H9 (cell line): ENCODE data around the gene AKAP11. TPM values are rescaled to one million over a fixed set of nuclear protein-coding genes. Genes with fewer than 3 reads are reported as not detected.

Experiments
- DNase-seq: peaks from one replicate; pipeline ENCODE4 v3.0.0-alpha.2; 2017
- H2AFZ ChIP-seq: one replicate; pipeline ENCODE4 v1.6.1; 2013; ENCODE audit warnings: mild to moderate bottlenecking, low read length, control low read depth, moderate library complexity
- H2AK5ac ChIP-seq: 2 replicates; pipeline ENCODE4 v1.6.1; 2013; ENCODE audit warnings: low read length, control low read depth, mixed read lengths; ENCODE audit not compliant: insufficient read length
- H2BK120ac ChIP-seq: one replicate; pipeline ENCODE4 v1.6.1; 2013; ENCODE audit warnings: low read depth, mild to moderate bottlenecking, low read length, control low read depth, inconsistent platforms; ENCODE audit not compliant: poor library complexity, severe bottlenecking
- H2BK12ac ChIP-seq: 2 replicates; pipeline ENCODE4 v1.6.1; 2013; ENCODE audit warnings: low read length, control low read depth, mixed read lengths, low read depth; ENCODE audit not compliant: insufficient read length
- H2BK15ac ChIP-seq: 2 replicates; pipeline ENCODE4 v1.6.1; 2013; ENCODE audit warnings: low read depth, low read length, control low read depth
- H2BK20ac ChIP-seq: one replicate; pipeline ENCODE4 v1.6.1; 2013; ENCODE audit warnings: low read depth, mild to moderate bottlenecking, low read length, control low read depth, inconsistent platforms; ENCODE audit not compliant: poor library complexity, severe bottlenecking
- H2BK5ac ChIP-seq: 2 replicates; pipeline ENCODE4 v1.6.1; 2013; ENCODE audit warnings: low read length, control low read depth, mixed read lengths; ENCODE audit not compliant: insufficient read length
- H3K14ac ChIP-seq: 2 replicates; pipeline ENCODE4 v1.6.1; 2013; ENCODE audit warnings: low read length, control low read depth; ENCODE audit not compliant: insufficient read depth
- H3K18ac ChIP-seq: 2 replicates; pipeline ENCODE4 v1.6.1; 2013; ENCODE audit warnings: low read depth, mild to moderate bottlenecking, mixed read lengths, low read length, control low read depth; ENCODE audit not compliant: insufficient read length
- H3K23ac ChIP-seq: 2 replicates; pipeline ENCODE4 v1.6.1; 2013; ENCODE audit warnings: low read length, control low read depth, mixed read lengths, low read depth; ENCODE audit not compliant: insufficient read length
- H3K23me2 ChIP-seq: 2 replicates; pipeline ENCODE4 v1.6.1; 2013; ENCODE audit warnings: low read depth, mild to moderate bottlenecking, mixed read lengths, low read length, control low read depth; ENCODE audit not compliant: insufficient read length, poor library complexity, severe bottlenecking
- H3K27ac ChIP-seq: 2 replicates; pipeline ENCODE4 v1.5.1; 2013; ENCODE audit warnings: low read length, control low read depth, mixed read lengths, low read depth; ENCODE audit not compliant: insufficient read length
- H3K27me3 ChIP-seq: 2 replicates; pipeline ENCODE4 v1.6.1; 2013; ENCODE audit warnings: low read length, control low read depth, inconsistent platforms; ENCODE audit not compliant: insufficient read depth
- H3K4ac ChIP-seq: 2 replicates; pipeline ENCODE4 v1.6.1; 2013; ENCODE audit warnings: low read depth, mild to moderate bottlenecking, control low read depth, inconsistent platforms, low read length, moderate library complexity
- H3K4me1 ChIP-seq: 2 replicates; pipeline ENCODE4 v1.6.1; 2013; ENCODE audit warnings: low read length, control low read depth, inconsistent platforms; ENCODE audit not compliant: insufficient read depth
- H3K4me2 ChIP-seq: 2 replicates; pipeline ENCODE4 v1.6.1; 2013; ENCODE audit warnings: low read length, control low read depth, mixed read lengths; ENCODE audit not compliant: insufficient read length, insufficient read depth
- H3K56ac ChIP-seq: 2 replicates; pipeline ENCODE4 v1.6.1; 2013; ENCODE audit warnings: low read depth, mild to moderate bottlenecking, mixed read lengths, low read length, control low read depth; ENCODE audit not compliant: insufficient read length
- H3K79me1 ChIP-seq: 2 replicates; pipeline ENCODE4 v1.6.1; 2013; ENCODE audit warnings: low read depth, mild to moderate bottlenecking, moderate library complexity, low read length, control low read depth, inconsistent platforms; ENCODE audit not compliant: insufficient read depth, poor library complexity, severe bottlenecking
- H3K79me2 ChIP-seq: 2 replicates; pipeline ENCODE4 v1.6.1; 2013; ENCODE audit warnings: low read length, control low read depth, inconsistent platforms; ENCODE audit not compliant: insufficient read depth
- H3K9ac ChIP-seq: 2 replicates; pipeline ENCODE4 v1.6.1; 2013; ENCODE audit warnings: low read length, control low read depth, mixed read lengths; ENCODE audit not compliant: insufficient read length; ENCODE audit errors: extremely low read depth
- H3K9me3 ChIP-seq: one replicate; pipeline ENCODE4 v1.6.1; 2013; ENCODE audit warnings: low read depth, low read length, inconsistent platforms; ENCODE audit not compliant: control insufficient read depth
- H3T11ph ChIP-seq: one replicate; pipeline ENCODE4 v1.6.1; 2013; ENCODE audit warnings: mild to moderate bottlenecking, low read length, control low read depth, inconsistent platforms
- H4K20me1 ChIP-seq: one replicate; pipeline ENCODE4 v1.6.1; 2013; ENCODE audit not compliant: control insufficient read depth, insufficient read length, insufficient read depth
- H4K5ac ChIP-seq: 2 replicates; pipeline ENCODE4 v1.6.1; 2013; ENCODE audit warnings: low read depth, mild to moderate bottlenecking, mixed read lengths, low read length, control low read depth; ENCODE audit not compliant: insufficient read length
- H4K8ac ChIP-seq: replicated peaks from 2 replicates; pipeline ENCODE4 v1.6.1; 2013; ENCODE audit warnings: low read length, control low read depth, mixed read lengths, low read depth; ENCODE audit not compliant: insufficient read length
- H4K91ac ChIP-seq: 2 replicates; pipeline ENCODE4 v1.6.1; 2013; ENCODE audit warnings: low read depth, mild to moderate bottlenecking, moderate library complexity, mixed read lengths, low read length, control low read depth; ENCODE audit not compliant: insufficient read length
- H3K27ac Mint-ChIP-seq, 3 experiments: 2 replicates in 2 of 3; 3 replicates in 1 of 3; pipeline ENCODE4 v1.8.0; 2020 to 2021; ENCODE audit warnings: mixed read lengths in 3 of 3, mild to moderate bottlenecking in 1 of 3, moderate library complexity in 1 of 3
- H3K27me3 Mint-ChIP-seq: 2 replicates; pipeline ENCODE4 v1.8.0; 2021; ENCODE audit warnings: low read depth, mild to moderate bottlenecking, moderate library complexity, mixed read lengths
- H3K36me3 Mint-ChIP-seq, 3 experiments: 2 replicates in 2 of 3; 3 replicates in 1 of 3; pipeline ENCODE4 v1.8.0; 2020 to 2021; ENCODE audit warnings: low read depth in 3 of 3, mixed read lengths in 3 of 3; ENCODE audit not compliant: insufficient read depth in 1 of 3
- H3K4me1 Mint-ChIP-seq, 2 experiments: 2 replicates each; pipeline ENCODE4 v1.8.0; 2020; ENCODE audit warnings: mixed read lengths in 2 of 2
- H3K4me3 Mint-ChIP-seq, 2 experiments: 2 replicates in 1 of 2; 3 replicates in 1 of 2; pipeline ENCODE4 v1.8.0; 2020 to 2021; ENCODE audit warnings: mild to moderate bottlenecking in 2 of 2, mixed read lengths in 2 of 2, moderate library complexity in 1 of 2
- H3K9me3 Mint-ChIP-seq, 2 experiments: 2 replicates in 1 of 2; 3 replicates in 1 of 2; pipeline ENCODE4 v1.8.0; 2020; ENCODE audit warnings: mild to moderate bottlenecking in 2 of 2, mixed read lengths in 2 of 2, moderate library complexity in 1 of 2
- WGBS: extraction: QIAGEN DNeasy Blood & Tissue Kit; methylation state at CpG from one replicate; pipeline ENCODE4 v1.1.7; 2013; ENCODE audit warnings: missing lambda C conversion rate, low lambda C conversion rate, mixed read lengths; ENCODE audit not compliant: insufficient read length; ENCODE audit errors: extremely low coverage; 5-methylcytosine and 5-hydroxymethylcytosine counted together
- total RNA-seq: library from RNA; stranded (reverse); gene quantifications from 2 replicates; pipeline ENCODE4 v1.2.1, GENCODE V29; 2021
- TF ChIP-seq, protein P1 (sequence below): fragments of 200-600 bp; sonication (generic); conservative IDR thresholded peaks from 3 replicates; pipeline ENCODE4 v1.8.0; 2021; ENCODE audit warnings: antibody characterized with exemption, mild to moderate bottlenecking

The AKAP11 gene
- total RNA-seq, 1 experiment from 2014 or later: 20.5 TPM

GRCh38 chr13:42283574-42283973 lies 11.6 kb downstream of the AKAP11 start:
- no peak overlapping the region for H3K18ac ChIP-seq
- H3K4me1 ChIP-seq: peaks cover 5% of the 10 kb centered on the region; the same call in 1 of the 2 replicates
- no peak overlapping the region for H4K8ac ChIP-seq
- TF ChIP-seq, protein P1, sequence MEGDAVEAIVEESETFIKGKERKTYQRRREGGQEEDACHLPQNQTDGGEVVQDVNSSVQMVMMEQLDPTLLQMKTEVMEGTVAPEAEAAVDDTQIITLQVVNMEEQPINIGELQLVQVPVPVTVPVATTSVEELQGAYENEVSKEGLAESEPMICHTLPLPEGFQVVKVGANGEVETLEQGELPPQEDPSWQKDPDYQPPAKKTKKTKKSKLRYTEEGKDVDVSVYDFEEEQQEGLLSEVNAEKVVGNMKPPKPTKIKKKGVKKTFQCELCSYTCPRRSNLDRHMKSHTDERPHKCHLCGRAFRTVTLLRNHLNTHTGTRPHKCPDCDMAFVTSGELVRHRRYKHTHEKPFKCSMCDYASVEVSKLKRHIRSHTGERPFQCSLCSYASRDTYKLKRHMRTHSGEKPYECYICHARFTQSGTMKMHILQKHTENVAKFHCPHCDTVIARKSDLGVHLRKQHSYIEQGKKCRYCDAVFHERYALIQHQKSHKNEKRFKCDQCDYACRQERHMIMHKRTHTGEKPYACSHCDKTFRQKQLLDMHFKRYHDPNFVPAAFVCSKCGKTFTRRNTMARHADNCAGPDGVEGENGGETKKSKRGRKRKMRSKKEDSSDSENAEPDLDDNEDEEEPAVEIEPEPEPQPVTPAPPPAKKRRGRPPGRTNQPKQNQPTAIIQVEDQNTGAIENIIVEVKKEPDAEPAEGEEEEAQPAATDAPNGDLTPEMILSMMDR: no peak
- no peak overlapping the region for H3T11ph ChIP-seq
- H3K9ac ChIP-seq: no peak overlapping the region
- no peak overlapping the region for H2BK15ac ChIP-seq
- no peak overlapping the region for H3K4me3 Mint-ChIP-seq
- H3K14ac ChIP-seq: no peak overlapping the region
- no peak overlapping the region for H3K4me2 ChIP-seq
- H3K27ac ChIP-seq: no peak overlapping the region
- no peak overlapping the region for H2BK20ac ChIP-seq
- no peak overlapping the region for H2BK120ac ChIP-seq
- no peak overlapping the region for H2BK5ac ChIP-seq
- no peak overlapping the region for H2BK12ac ChIP-seq
- no peaks in the 10 kb centered on the region for H3K79me1 ChIP-seq
- H3K27me3 Mint-ChIP-seq: no peaks in the 10 kb centered on the region
- no peak overlapping the region for H3K4ac ChIP-seq
- no peaks in the 10 kb centered on the region for H4K20me1 ChIP-seq
- no peaks in the 10 kb centered on the region for H3K9me3 Mint-ChIP-seq
- H4K5ac ChIP-seq: no peak overlapping the region
- no peak overlapping the region for H3K23ac ChIP-seq
- H2AK5ac ChIP-seq: no peak overlapping the region
- H3K56ac ChIP-seq: no peak overlapping the region
- H2AFZ ChIP-seq: no peak overlapping the region
- WGBS: no CpG with 5 or more reads among the region's 3 CpGs
- no peaks in the 10 kb centered on the region for H3K23me2 ChIP-seq
- H3K27ac Mint-ChIP-seq: peak overlapping the region; percentile 24 to 73 (median 25); a peak in 6 of 7 replicates
- no peak overlapping the region for H4K91ac ChIP-seq
- H3K36me3 Mint-ChIP-seq: peaks cover 8 to 19% (median 15%) of the 10 kb centered on the region in 3 experiments; a peak in 6 of 7 replicates
- H3K9me3 ChIP-seq: no peaks in the 10 kb centered on the region
- no peaks in the 10 kb centered on the region for H3K27me3 ChIP-seq
- H3K4me1 Mint-ChIP-seq: peaks cover 23 to 27% of the 10 kb centered on the region in 2 experiments
- H3K79me2 ChIP-seq: peaks cover 2% of the 10 kb centered on the region; the same call in 1 of the 2 replicates
- DNase-seq: no peak
